ENCODE results near the gene NDC1. TPM values are rescaled to one million over a fixed set of nuclear protein-coding genes. Genes with fewer than 3 reads are reported as not detected.

Gene NDC1
- total RNA-seq, 1 donor from 2014 or later: 94.3 TPM

GRCh38 chr1:53807916-53808315 is 30.2 kb downstream of the NDC1 start:
- no peak for TF ChIP-seq EZH2phosphoT487 (IDR thresholded peaks at IDR 0.05)
- no peak for TF ChIP-seq EZH2 (IDR thresholded peaks at IDR 0.05)
- TF ChIP-seq CTCF (IDR thresholded peaks at IDR 0.05): no peak
- H3K27me3 ChIP-seq: no peaks in the 10 kb centered on the region
- Mint-ChIP-seq H3K4me3 (no peak overlapping the region), H3K9me3 (no peaks in the 10 kb centered on the region), H3K27ac (no peak overlapping the region), H3K4me1 (no peaks in the 10 kb centered on the region), H3K27me3 (ENCODE audit: insufficient read depth, low read depth) (no peaks in the 10 kb centered on the region), H3K36me3 (peaks cover 38% of the 10 kb centered on the region)
- DNase-seq (ENCODE audit: low spot score): no peak
- no peak overlapping the region for H3K4me3 ChIP-seq
- H3K27ac ChIP-seq: no peak overlapping the region
- no peaks in the 10 kb centered on the region for H4K20me1 ChIP-seq (ENCODE audit: low read depth)
- H3K4me1 ChIP-seq: no peaks in the 10 kb centered on the region
- no peaks in the 10 kb centered on the region for H3K9me3 ChIP-seq (ENCODE audit: low read depth)
- H3K36me3 ChIP-seq: peaks cover 15% of the 10 kb centered on the region
- H3K4me2 ChIP-seq: no peak overlapping the region
- H3F3A ChIP-seq (ENCODE audit: low read depth): no peaks in the 10 kb centered on the region
- H3K79me2 ChIP-seq (ENCODE audit: low read depth): peaks cover 9% of the 10 kb centered on the region
- no peak overlapping the region for H2AFZ ChIP-seq (replicated peaks)
- H3K9ac ChIP-seq: no peak overlapping the region

- Histone ChIP-seq H3K36me3 (peaks cover 10% of the 10 kb centered on the region), H2AFZ (replicated peaks) (no peak overlapping the region), H4K20me1 (ENCODE audit: low read depth) (no peaks in the 10 kb centered on the region), H3K4me3 (no peak overlapping the region), H3K9me3 (ENCODE audit: low read depth) (no peaks in the 10 kb centered on the region), H3K4me2 (no peak overlapping the region), H3K79me2 (ENCODE audit: low read depth) (no peaks in the 10 kb centered on the region), H3K4me1 (no peaks in the 10 kb centered on the region), H3F3A (ENCODE audit: low read depth) (no peaks in the 10 kb centered on the region), H3K27me3 (no peaks in the 10 kb centered on the region), H3K27ac (no peak overlapping the region), H3K9ac (no peak overlapping the region)
- no peaks in the 10 kb centered on the region for H3K4me1 Mint-ChIP-seq
- TF ChIP-seq EZH2 (IDR thresholded peaks at IDR 0.05) (no peak), CTCF (IDR thresholded peaks at IDR 0.05) (no peak), EZH2phosphoT487 (IDR thresholded peaks at IDR 0.05) (no peak)
- no peaks in the 10 kb centered on the region for H3K9me3 Mint-ChIP-seq
- DNase-seq (ENCODE audit: low spot score): no peak
- H3K4me3 Mint-ChIP-seq: no peak overlapping the region
- no peaks in the 10 kb centered on the region for H3K27me3 Mint-ChIP-seq (ENCODE audit: insufficient read depth, low read depth)
- peaks cover 26% of the 10 kb centered on the region for H3K36me3 Mint-ChIP-seq
- H3K27ac Mint-ChIP-seq: no peak overlapping the region
Measured at GRCh38 chr1:53804791-53805505, 33.1 kb downstream of the NDC1 start.

GRCh38 chr1:53804181-53804580 is 33.9 kb downstream of the NDC1 start:
- Histone ChIP-seq H3K36me3 (peaks cover 10% of the 10 kb centered on the region), H3K4me3 (no peak overlapping the region), H4K20me1 (ENCODE audit: low read depth) (no peaks in the 10 kb centered on the region), H3K27ac (no peak overlapping the region), H2AFZ (replicated peaks) (no peak overlapping the region), H3F3A (ENCODE audit: low read depth) (no peaks in the 10 kb centered on the region), H3K27me3 (no peaks in the 10 kb centered on the region), H3K4me1 (no peaks in the 10 kb centered on the region), H3K79me2 (ENCODE audit: low read depth) (no peaks in the 10 kb centered on the region), H3K9ac (no peak overlapping the region), H3K4me2 (no peak overlapping the region), H3K9me3 (ENCODE audit: low read depth) (no peaks in the 10 kb centered on the region)
- H3K9me3 Mint-ChIP-seq: no peaks in the 10 kb centered on the region
- H3K36me3 Mint-ChIP-seq: peaks cover 29% of the 10 kb centered on the region
- no peaks in the 10 kb centered on the region for H3K4me1 Mint-ChIP-seq
- H3K4me3 Mint-ChIP-seq: no peak overlapping the region
- H3K27ac Mint-ChIP-seq: no peak overlapping the region
- no peaks in the 10 kb centered on the region for H3K27me3 Mint-ChIP-seq (ENCODE audit: insufficient read depth, low read depth)
- DNase-seq (ENCODE audit: low spot score): no peak
- no peak for TF ChIP-seq EZH2phosphoT487 (IDR thresholded peaks at IDR 0.05)
- no peak for TF ChIP-seq EZH2 (IDR thresholded peaks at IDR 0.05)
- TF ChIP-seq CTCF (IDR thresholded peaks at IDR 0.05): no peak
